VCaP (cell line): ENCODE results near the gene NKAIN2.

Experiments
- H3K27ac ChIP-seq: fragments of 450-650 bp; 2 replicates; pipeline ENCODE4 v1.5.1; 2017
- CTCF ChIP-seq: fragments of 450-650 bp; conservative IDR thresholded peaks from 2 replicates; pipeline ENCODE4 v1.5.1; 2017; ENCODE audit warnings: mild to moderate bottlenecking, moderate library complexity

Gene NKAIN2

GRCh38 chr6:124753562-124754105, 950.0 kb downstream of the NKAIN2 start:
- no peak overlapping the region for H3K27ac ChIP-seq
- no peak for TF ChIP-seq CTCF

GRCh38 chr6:124755321-124755720, 951.7 kb downstream of the NKAIN2 start:
- no peak overlapping the region for H3K27ac ChIP-seq
- TF ChIP-seq CTCF: no peak

- no peak overlapping the region for H3K27ac ChIP-seq
- TF ChIP-seq CTCF: no peak
Observed at GRCh38 chr6:124757560-124757959, 953.9 kb downstream of the NKAIN2 start.

GRCh38 chr6:124758663-124759062, 955.0 kb downstream of the NKAIN2 start:
- H3K27ac ChIP-seq: no peak overlapping the region
- no peak for TF ChIP-seq CTCF

GRCh38 chr6:124765280-124765679, 961.6 kb downstream of the NKAIN2 start:
- no peak for TF ChIP-seq CTCF
- no peak overlapping the region for H3K27ac ChIP-seq

GRCh38 chr6:124768224-124768623, 964.6 kb downstream of the NKAIN2 start:
- no peak overlapping the region for H3K27ac ChIP-seq
- no peak for TF ChIP-seq CTCF

- no peak for TF ChIP-seq CTCF
- no peak overlapping the region for H3K27ac ChIP-seq
Observed at GRCh38 chr6:124769811-124770544, 966.3 kb downstream of the NKAIN2 start.
